ENCODE results near the gene FER1L5.
"Not testable (repeated sequence)": the region's sequence is repeated elsewhere in the genome, so short reads cannot be mapped to it uniquely, and the experiment has no call there.

FER1L5 gene

DNA sequence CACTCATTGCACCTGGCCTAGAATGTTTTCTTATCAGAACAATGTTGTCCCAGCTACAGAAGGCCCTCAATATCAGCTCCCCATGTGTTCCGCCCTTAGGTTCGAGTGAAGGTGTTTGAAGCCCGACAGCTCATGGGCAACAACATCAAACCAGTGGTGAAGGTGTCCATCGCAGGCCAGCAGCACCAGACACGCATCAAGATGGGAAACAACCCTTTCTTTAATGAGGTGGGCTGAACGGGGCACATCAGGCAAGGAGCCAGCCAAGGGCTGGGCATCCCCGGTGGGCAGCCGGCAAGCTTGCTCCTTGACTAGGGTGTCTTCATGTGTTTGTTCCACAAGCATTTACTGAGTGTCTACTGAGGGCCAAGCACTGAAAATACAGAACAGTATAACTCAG, 9.2 kb downstream of the FER1L5 start:
- no peak overlapping the region for H3K27ac ChIP-seq

GRCh38 chr2:96654791-96655190, 12.2 kb downstream of the FER1L5 start:
- not testable (repeated sequence) for H3K27ac ChIP-seq

More for the DNA sequence above, 9.2 kb downstream of the FER1L5 start:
- TF ChIP-seq CTCF (IDR thresholded peaks at IDR 0.05) (no peak), ZFX (IDR thresholded peaks at IDR 0.05; ENCODE audit: borderline replicate concordance) (no peak)

- no peak overlapping the region for H3K27ac ChIP-seq
- TF ChIP-seq ZFX (IDR thresholded peaks at IDR 0.05; ENCODE audit: borderline replicate concordance) (no peak), CTCF (IDR thresholded peaks at IDR 0.05) (no peak)
Observed at GRCh38 chr2:96655526-96655925, 13.0 kb downstream of the FER1L5 start.

GRCh38 chr2:96656540-96656939, 14.0 kb downstream of the FER1L5 start:
- no peak overlapping the region for H3K27ac ChIP-seq
- TF ChIP-seq ZFX (IDR thresholded peaks at IDR 0.05; ENCODE audit: borderline replicate concordance) (no peak), CTCF (IDR thresholded peaks at IDR 0.05) (no peak)

GRCh38 chr2:96661324-96661723, 18.8 kb downstream of the FER1L5 start:
- H3K27ac ChIP-seq, result no peak overlapping the region
- TF ChIP-seq CTCF (IDR thresholded peaks at IDR 0.05) (no peak), ZFX (IDR thresholded peaks at IDR 0.05; ENCODE audit: borderline replicate concordance) (no peak)

DNA sequence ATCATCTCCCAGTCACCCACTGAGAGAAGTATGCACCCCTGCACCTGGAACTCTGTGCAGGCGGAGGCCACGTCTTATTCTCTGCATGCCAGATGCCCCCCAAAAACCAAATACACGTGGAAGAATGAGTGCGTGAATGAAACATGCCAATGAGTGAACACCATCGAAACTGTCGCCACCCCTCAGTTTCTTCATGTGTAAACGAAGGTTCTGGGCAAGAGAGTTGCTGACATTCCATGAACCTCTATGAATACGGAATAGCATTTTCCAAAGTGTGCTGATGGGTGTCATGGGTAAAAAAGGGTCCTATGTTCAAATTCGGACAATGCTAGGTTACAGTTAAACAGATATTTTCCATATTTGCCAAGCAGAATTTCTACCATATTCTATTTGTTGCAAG, 19.8 kb downstream of the FER1L5 start:
- no peak for TF ChIP-seq CTCF (IDR thresholded peaks at IDR 0.05)
- no peak for TF ChIP-seq ZFX (IDR thresholded peaks at IDR 0.05; ENCODE audit: borderline replicate concordance)
- no peak overlapping the region for H3K27ac ChIP-seq

DNA sequence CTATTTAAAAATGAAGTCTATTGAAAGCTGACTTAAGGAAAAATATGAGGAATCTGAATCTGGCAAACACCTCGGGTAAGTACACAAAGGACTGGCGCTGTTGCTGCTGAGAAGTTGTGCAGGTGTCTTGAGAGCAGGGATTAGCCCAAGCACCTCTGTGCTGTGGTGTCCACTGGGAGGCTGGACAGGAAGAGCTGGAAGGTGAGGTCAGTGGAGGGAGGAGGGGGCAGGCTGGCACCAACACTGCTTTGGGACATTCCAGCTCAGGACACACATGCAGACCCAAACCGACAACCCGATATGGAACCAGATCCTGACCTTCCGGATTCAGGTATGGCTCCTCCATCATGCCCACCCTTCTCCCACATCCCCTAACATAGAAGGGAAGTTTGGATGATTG, 20.6 kb downstream of the FER1L5 start:
- TF ChIP-seq ZFX (IDR thresholded peaks at IDR 0.05; ENCODE audit: borderline replicate concordance) (no peak), CTCF (IDR thresholded peaks at IDR 0.05) (no peak)
- H3K27ac ChIP-seq, result no peak overlapping the region

- TF ChIP-seq ZFX (IDR thresholded peaks at IDR 0.05; ENCODE audit: borderline replicate concordance), result no peak
- no peak for TF ChIP-seq CTCF (IDR thresholded peaks at IDR 0.05)
- no peak overlapping the region for H3K27ac ChIP-seq
Observed at GRCh38 chr2:96663829-96664228, 21.3 kb downstream of the FER1L5 start.
